RWPE2 (cell line): ENCODE results near the gene FAM219A.
A peak's percentile ranks its signal among the peaks of the same experiment; 100 is the strongest.

ENCODE experiments used
- ATAC-seq: fragments of 200-7000 bp; cut with Tn5 transposase; 3 replicates; pipeline ENCODE4 v1.9.1; 2021; ENCODE audit warnings: low read depth
- DNase-seq: peaks from one replicate; pipeline ENCODE4 v3.0.0-alpha.2; 2020; ENCODE audit warnings: low spot score
- H3K27ac ChIP-seq: fragments of 450-650 bp; 2 replicates; pipeline ENCODE4 v1.5.1; 2017; ENCODE audit warnings: mild to moderate bottlenecking; ENCODE audit not compliant: poor library complexity, severe bottlenecking
- H3K27me3 ChIP-seq: fragments of 250-450 bp; sonication (Bioruptor Pico); 2 replicates; pipeline ENCODE4 v1.5.1; 2021; ENCODE audit warnings: mild to moderate bottlenecking, moderate library complexity; ENCODE audit not compliant: insufficient read depth, poor library complexity, severe bottlenecking
- H3K36me3 ChIP-seq: fragments of 250-450 bp; sonication (Bioruptor Pico); 2 replicates; pipeline ENCODE4 v1.5.1; 2020; ENCODE audit warnings: low read depth, mild to moderate bottlenecking, moderate library complexity
- H3K4me1 ChIP-seq: fragments of 250-450 bp; sonication (Bioruptor Pico); 2 replicates; pipeline ENCODE4 v1.5.1; 2021; ENCODE audit warnings: mild to moderate bottlenecking, moderate library complexity; ENCODE audit not compliant: insufficient read depth, poor library complexity, severe bottlenecking
- H3K4me3 ChIP-seq: fragments of 250-450 bp; sonication (Bioruptor Pico); 2 replicates; pipeline ENCODE4 v1.5.1; 2021; ENCODE audit warnings: mild to moderate bottlenecking, moderate library complexity; ENCODE audit not compliant: severe bottlenecking
- H3K9me3 ChIP-seq: fragments of 250-450 bp; sonication (Bioruptor Pico); 2 replicates; pipeline ENCODE4 v1.5.1; 2021; ENCODE audit warnings: mild to moderate bottlenecking, moderate library complexity; ENCODE audit not compliant: severe bottlenecking
- TF ChIP-seq, protein P1 (sequence below): fragments of 450-650 bp; IDR thresholded peaks from one replicate; pipeline ENCODE4 v1.5.1; 2017; ENCODE audit warnings: mild to moderate bottlenecking, moderate library complexity; ENCODE audit not compliant: poor library complexity, severe bottlenecking

FAM219A gene

DNA sequence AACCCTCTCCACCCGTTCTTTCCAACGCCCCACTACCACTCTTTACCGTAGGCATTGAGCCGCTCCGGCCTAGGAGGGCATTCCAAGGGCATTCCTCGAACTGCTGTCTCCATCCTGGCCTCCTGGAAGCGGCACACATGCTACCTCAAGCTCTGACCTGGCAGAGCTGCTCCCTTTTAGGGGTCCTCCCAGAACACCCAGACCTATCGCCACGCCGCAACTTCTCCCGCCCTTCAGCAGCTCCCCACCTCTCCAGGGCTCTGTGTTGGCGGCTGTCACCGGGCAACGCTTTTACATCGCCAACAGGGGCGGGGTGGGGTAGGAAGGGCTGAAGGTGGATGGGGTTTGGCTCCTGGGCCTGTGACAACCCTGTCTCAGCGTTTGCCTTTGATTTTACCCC lies 77.0 kb downstream of the FAM219A start:
- ATAC-seq (no peak), DNase-seq (no peak)
- Histone ChIP-seq H3K27ac (no peak overlapping the region), H3K36me3 (no peaks in the 10 kb centered on the region), H3K9me3 (no peaks in the 10 kb centered on the region), H3K27me3 (no peaks in the 10 kb centered on the region), H3K4me3 (no peak overlapping the region), H3K4me1 (peaks cover 5% of the 10 kb centered on the region)
- TF ChIP-seq, protein P1, sequence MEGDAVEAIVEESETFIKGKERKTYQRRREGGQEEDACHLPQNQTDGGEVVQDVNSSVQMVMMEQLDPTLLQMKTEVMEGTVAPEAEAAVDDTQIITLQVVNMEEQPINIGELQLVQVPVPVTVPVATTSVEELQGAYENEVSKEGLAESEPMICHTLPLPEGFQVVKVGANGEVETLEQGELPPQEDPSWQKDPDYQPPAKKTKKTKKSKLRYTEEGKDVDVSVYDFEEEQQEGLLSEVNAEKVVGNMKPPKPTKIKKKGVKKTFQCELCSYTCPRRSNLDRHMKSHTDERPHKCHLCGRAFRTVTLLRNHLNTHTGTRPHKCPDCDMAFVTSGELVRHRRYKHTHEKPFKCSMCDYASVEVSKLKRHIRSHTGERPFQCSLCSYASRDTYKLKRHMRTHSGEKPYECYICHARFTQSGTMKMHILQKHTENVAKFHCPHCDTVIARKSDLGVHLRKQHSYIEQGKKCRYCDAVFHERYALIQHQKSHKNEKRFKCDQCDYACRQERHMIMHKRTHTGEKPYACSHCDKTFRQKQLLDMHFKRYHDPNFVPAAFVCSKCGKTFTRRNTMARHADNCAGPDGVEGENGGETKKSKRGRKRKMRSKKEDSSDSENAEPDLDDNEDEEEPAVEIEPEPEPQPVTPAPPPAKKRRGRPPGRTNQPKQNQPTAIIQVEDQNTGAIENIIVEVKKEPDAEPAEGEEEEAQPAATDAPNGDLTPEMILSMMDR: no peak

DNA sequence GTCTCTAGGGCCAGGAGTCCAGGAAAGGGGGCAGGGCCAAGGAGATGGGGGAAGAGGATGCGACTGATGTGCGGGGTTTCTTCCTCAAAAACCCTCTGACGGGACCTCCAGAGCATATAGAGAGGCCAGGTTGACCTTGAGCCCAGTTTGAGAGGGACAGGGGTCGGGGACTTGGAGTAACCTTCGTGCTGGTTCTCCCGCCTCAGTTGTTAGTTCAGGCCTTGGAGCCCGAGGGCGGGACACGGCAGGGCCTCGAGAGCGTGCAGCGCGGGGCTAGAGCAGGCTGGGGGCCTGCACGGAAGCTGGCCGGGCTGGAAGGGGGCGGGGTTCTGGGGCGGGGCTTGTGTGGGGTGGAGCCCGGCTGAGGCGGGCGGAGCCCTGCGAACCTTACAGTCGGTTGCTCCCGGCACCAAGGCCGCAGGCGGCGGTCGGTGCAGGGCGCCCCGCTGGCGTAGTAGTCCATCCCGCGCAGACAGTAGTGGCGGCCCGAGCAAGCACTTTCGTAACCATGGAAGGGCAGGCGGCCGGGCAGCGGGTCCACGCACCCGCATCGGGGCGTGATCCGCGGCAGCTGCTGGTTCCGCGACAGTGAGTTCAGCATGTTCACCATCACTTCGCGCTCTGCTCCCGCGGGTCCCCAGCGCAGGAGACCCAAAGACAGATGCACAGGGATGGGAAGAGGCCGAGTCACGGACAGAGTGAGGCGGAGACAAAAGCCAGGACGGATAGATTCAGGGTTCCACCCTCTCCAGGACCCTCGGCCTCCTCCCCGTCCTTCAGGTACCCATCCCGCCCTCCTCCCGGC lies 77.7 kb downstream of the FAM219A start:
- DNase-seq (no peak), ATAC-seq (peak; percentile 37)
- Histone ChIP-seq H3K4me1 (peaks cover 7% of the 10 kb centered on the region), H3K27me3 (no peaks in the 10 kb centered on the region), H3K27ac (no peak overlapping the region), H3K36me3 (no peaks in the 10 kb centered on the region), H3K9me3 (no peaks in the 10 kb centered on the region), H3K4me3 (peak overlapping the region; percentile 26)
- TF ChIP-seq, protein P1: no peak

DNA sequence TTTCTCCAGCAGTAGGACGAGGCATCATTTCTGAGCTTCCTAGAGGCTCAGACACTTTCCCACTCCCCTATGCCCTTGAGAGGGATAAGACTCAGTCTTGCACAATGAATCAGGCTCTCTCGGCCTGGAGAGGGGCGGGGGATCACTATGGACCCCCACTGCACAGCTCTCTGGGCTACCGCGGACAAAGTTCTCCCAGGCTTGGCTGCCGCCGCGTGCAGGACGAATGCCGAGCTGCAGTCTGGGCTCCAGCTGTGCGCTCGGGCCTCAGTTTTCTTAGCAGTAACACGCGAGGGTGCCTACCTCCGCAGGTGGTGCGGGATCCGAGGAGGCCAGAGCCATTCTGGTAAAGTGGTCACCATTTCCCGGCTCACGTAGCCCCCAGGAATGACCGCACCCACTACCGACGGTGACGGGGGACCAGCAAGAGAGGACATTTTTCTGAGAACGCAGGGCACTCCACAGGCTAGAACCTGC lies 78.3 kb downstream of the FAM219A start:
- Histone ChIP-seq H3K27ac (no peak overlapping the region), H3K27me3 (no peaks in the 10 kb centered on the region), H3K36me3 (no peaks in the 10 kb centered on the region), H3K9me3 (no peaks in the 10 kb centered on the region), H3K4me1 (peaks cover 13% of the 10 kb centered on the region), H3K4me3 (no peak overlapping the region)
- DNase-seq (no peak), ATAC-seq (no peak)
- TF ChIP-seq, protein P1: no peak

DNA sequence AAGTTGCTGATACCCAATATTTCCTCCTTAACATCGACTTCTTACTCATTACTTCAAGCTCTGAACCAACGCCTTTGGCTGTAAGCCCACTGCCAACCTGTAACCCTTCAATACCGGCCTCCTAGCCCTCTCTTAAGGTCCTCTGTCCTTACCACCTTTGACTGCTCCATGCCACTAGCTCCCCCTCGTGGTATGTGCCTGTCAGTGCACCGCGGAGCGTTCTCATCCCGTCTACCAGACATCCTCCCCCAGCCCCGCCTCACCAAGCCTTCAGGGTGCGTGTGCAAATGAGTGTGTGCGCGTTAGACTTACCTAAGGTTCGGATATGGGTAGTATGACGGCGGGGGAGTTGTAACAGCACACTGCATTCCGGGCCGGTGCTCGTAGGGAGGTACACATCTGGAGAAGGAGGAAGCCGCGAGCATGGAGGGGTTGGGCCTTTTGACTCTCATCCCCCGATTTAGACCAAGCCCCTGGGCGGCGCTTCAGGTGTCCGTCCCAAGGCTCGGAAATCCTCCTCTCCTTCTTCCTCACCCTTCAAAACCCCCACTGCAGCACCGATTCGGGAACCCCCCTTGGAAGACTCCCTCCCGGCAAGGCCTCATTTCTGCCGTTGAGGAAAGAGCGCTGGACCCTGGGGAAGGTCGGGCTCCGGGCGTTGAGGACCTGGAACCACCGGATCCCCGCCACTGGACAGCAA lies 78.9 kb downstream of the FAM219A start:
- H3K27ac ChIP-seq: no peak overlapping the region
- no peaks in the 10 kb centered on the region for H3K27me3 ChIP-seq
- H3K4me1 ChIP-seq: peaks cover 14% of the 10 kb centered on the region
- peak; percentile 28; the same call in 2 of the 3 replicates for ATAC-seq
- DNase-seq: no peak
- TF ChIP-seq, protein P1: peak; percentile 97
- H3K36me3 ChIP-seq: no peaks in the 10 kb centered on the region
- H3K4me3 ChIP-seq: peak overlapping the region; percentile 19
- H3K9me3 ChIP-seq: no peaks in the 10 kb centered on the region
